Transverse colon (tissue), 3 donors: ENCODE data around the gene NXPH4.

ENCODE experiments used
- POLR2A ChIP-seq: fragments of 450-650 bp; IDR thresholded peaks from one replicate; pipeline ENCODE4 v1.6.1; 2016; ENCODE audit warnings: antibody characterized with exemption, mild to moderate bottlenecking, moderate library complexity
- POLR2AphosphoS5 ChIP-seq, 3 donors: sonication (generic); formaldehyde crosslinking; IDR thresholded peaks; one replicate each; pipeline ENCODE4 v1.6.1; 2016; ENCODE audit warnings: antibody characterized with exemption in 3 of 3

GRCh38 chr12:57170408-57170807 is 46.2 kb upstream of the NXPH4 start:
- TF ChIP-seq POLR2AphosphoS5 (IDR thresholded peaks at IDR 0.05) = no peak
- no peak for TF ChIP-seq POLR2A
